H9 (cell line): ENCODE data around the gene DKK3. TPM values are rescaled to one million over a fixed set of nuclear protein-coding genes. Genes with fewer than 3 reads are reported as not detected.

Experiments used
- DNase-seq: peaks from one replicate; pipeline ENCODE4 v3.0.0-alpha.2; 2017
- H2AFZ ChIP-seq: one replicate; pipeline ENCODE4 v1.6.1; 2013; ENCODE audit warnings: mild to moderate bottlenecking, low read length, control low read depth, moderate library complexity
- H2AK5ac ChIP-seq: 2 replicates; pipeline ENCODE4 v1.6.1; 2013; ENCODE audit warnings: low read length, control low read depth, mixed read lengths; ENCODE audit not compliant: insufficient read length
- H2BK120ac ChIP-seq: one replicate; pipeline ENCODE4 v1.6.1; 2013; ENCODE audit warnings: low read depth, mild to moderate bottlenecking, low read length, control low read depth, inconsistent platforms; ENCODE audit not compliant: poor library complexity, severe bottlenecking
- H2BK12ac ChIP-seq: 2 replicates; pipeline ENCODE4 v1.6.1; 2013; ENCODE audit warnings: low read length, control low read depth, mixed read lengths, low read depth; ENCODE audit not compliant: insufficient read length
- H2BK15ac ChIP-seq: 2 replicates; pipeline ENCODE4 v1.6.1; 2013; ENCODE audit warnings: low read depth, low read length, control low read depth
- H2BK20ac ChIP-seq: one replicate; pipeline ENCODE4 v1.6.1; 2013; ENCODE audit warnings: low read depth, mild to moderate bottlenecking, low read length, control low read depth, inconsistent platforms; ENCODE audit not compliant: poor library complexity, severe bottlenecking
- H2BK5ac ChIP-seq: 2 replicates; pipeline ENCODE4 v1.6.1; 2013; ENCODE audit warnings: low read length, control low read depth, mixed read lengths; ENCODE audit not compliant: insufficient read length
- H3K14ac ChIP-seq: 2 replicates; pipeline ENCODE4 v1.6.1; 2013; ENCODE audit warnings: low read length, control low read depth; ENCODE audit not compliant: insufficient read depth
- H3K18ac ChIP-seq: 2 replicates; pipeline ENCODE4 v1.6.1; 2013; ENCODE audit warnings: low read depth, mild to moderate bottlenecking, mixed read lengths, low read length, control low read depth; ENCODE audit not compliant: insufficient read length
- H3K23ac ChIP-seq: 2 replicates; pipeline ENCODE4 v1.6.1; 2013; ENCODE audit warnings: low read length, control low read depth, mixed read lengths, low read depth; ENCODE audit not compliant: insufficient read length
- H3K23me2 ChIP-seq: 2 replicates; pipeline ENCODE4 v1.6.1; 2013; ENCODE audit warnings: low read depth, mild to moderate bottlenecking, mixed read lengths, low read length, control low read depth; ENCODE audit not compliant: insufficient read length, poor library complexity, severe bottlenecking
- H3K27ac ChIP-seq: 2 replicates; pipeline ENCODE4 v1.5.1; 2013; ENCODE audit warnings: low read length, control low read depth, mixed read lengths, low read depth; ENCODE audit not compliant: insufficient read length
- H3K27me3 ChIP-seq: 2 replicates; pipeline ENCODE4 v1.6.1; 2013; ENCODE audit warnings: low read length, control low read depth, inconsistent platforms; ENCODE audit not compliant: insufficient read depth
- H3K4ac ChIP-seq: 2 replicates; pipeline ENCODE4 v1.6.1; 2013; ENCODE audit warnings: low read depth, mild to moderate bottlenecking, control low read depth, inconsistent platforms, low read length, moderate library complexity
- H3K4me1 ChIP-seq: 2 replicates; pipeline ENCODE4 v1.6.1; 2013; ENCODE audit warnings: low read length, control low read depth, inconsistent platforms; ENCODE audit not compliant: insufficient read depth
- H3K4me2 ChIP-seq: 2 replicates; pipeline ENCODE4 v1.6.1; 2013; ENCODE audit warnings: low read length, control low read depth, mixed read lengths; ENCODE audit not compliant: insufficient read length, insufficient read depth
- H3K56ac ChIP-seq: 2 replicates; pipeline ENCODE4 v1.6.1; 2013; ENCODE audit warnings: low read depth, mild to moderate bottlenecking, mixed read lengths, low read length, control low read depth; ENCODE audit not compliant: insufficient read length
- H3K79me1 ChIP-seq: 2 replicates; pipeline ENCODE4 v1.6.1; 2013; ENCODE audit warnings: low read depth, mild to moderate bottlenecking, moderate library complexity, low read length, control low read depth, inconsistent platforms; ENCODE audit not compliant: insufficient read depth, poor library complexity, severe bottlenecking
- H3K79me2 ChIP-seq: 2 replicates; pipeline ENCODE4 v1.6.1; 2013; ENCODE audit warnings: low read length, control low read depth, inconsistent platforms; ENCODE audit not compliant: insufficient read depth
- H3K9ac ChIP-seq: 2 replicates; pipeline ENCODE4 v1.6.1; 2013; ENCODE audit warnings: low read length, control low read depth, mixed read lengths; ENCODE audit not compliant: insufficient read length; ENCODE audit errors: extremely low read depth
- H3K9me3 ChIP-seq: one replicate; pipeline ENCODE4 v1.6.1; 2013; ENCODE audit warnings: low read depth, low read length, inconsistent platforms; ENCODE audit not compliant: control insufficient read depth
- H3T11ph ChIP-seq: one replicate; pipeline ENCODE4 v1.6.1; 2013; ENCODE audit warnings: mild to moderate bottlenecking, low read length, control low read depth, inconsistent platforms
- H4K20me1 ChIP-seq: one replicate; pipeline ENCODE4 v1.6.1; 2013; ENCODE audit not compliant: control insufficient read depth, insufficient read length, insufficient read depth
- H4K5ac ChIP-seq: 2 replicates; pipeline ENCODE4 v1.6.1; 2013; ENCODE audit warnings: low read depth, mild to moderate bottlenecking, mixed read lengths, low read length, control low read depth; ENCODE audit not compliant: insufficient read length
- H4K8ac ChIP-seq: replicated peaks from 2 replicates; pipeline ENCODE4 v1.6.1; 2013; ENCODE audit warnings: low read length, control low read depth, mixed read lengths, low read depth; ENCODE audit not compliant: insufficient read length
- H4K91ac ChIP-seq: 2 replicates; pipeline ENCODE4 v1.6.1; 2013; ENCODE audit warnings: low read depth, mild to moderate bottlenecking, moderate library complexity, mixed read lengths, low read length, control low read depth; ENCODE audit not compliant: insufficient read length
- H3K27ac Mint-ChIP-seq, 3 experiments: 2 replicates in 2 of 3; 3 replicates in 1 of 3; pipeline ENCODE4 v1.8.0; 2020 to 2021; ENCODE audit warnings: mixed read lengths in 3 of 3, mild to moderate bottlenecking in 1 of 3, moderate library complexity in 1 of 3
- H3K27me3 Mint-ChIP-seq: 2 replicates; pipeline ENCODE4 v1.8.0; 2021; ENCODE audit warnings: low read depth, mild to moderate bottlenecking, moderate library complexity, mixed read lengths
- H3K36me3 Mint-ChIP-seq, 3 experiments: 2 replicates in 2 of 3; 3 replicates in 1 of 3; pipeline ENCODE4 v1.8.0; 2020 to 2021; ENCODE audit warnings: low read depth in 3 of 3, mixed read lengths in 3 of 3; ENCODE audit not compliant: insufficient read depth in 1 of 3
- H3K4me1 Mint-ChIP-seq, 2 experiments: 2 replicates each; pipeline ENCODE4 v1.8.0; 2020; ENCODE audit warnings: mixed read lengths in 2 of 2
- H3K4me3 Mint-ChIP-seq, 2 experiments: 2 replicates in 1 of 2; 3 replicates in 1 of 2; pipeline ENCODE4 v1.8.0; 2020 to 2021; ENCODE audit warnings: mild to moderate bottlenecking in 2 of 2, mixed read lengths in 2 of 2, moderate library complexity in 1 of 2
- H3K9me3 Mint-ChIP-seq, 2 experiments: 2 replicates in 1 of 2; 3 replicates in 1 of 2; pipeline ENCODE4 v1.8.0; 2020; ENCODE audit warnings: mild to moderate bottlenecking in 2 of 2, mixed read lengths in 2 of 2, moderate library complexity in 1 of 2
- WGBS: extraction: QIAGEN DNeasy Blood & Tissue Kit; methylation state at CpG from one replicate; pipeline ENCODE4 v1.1.7; 2013; ENCODE audit warnings: missing lambda C conversion rate, low lambda C conversion rate, mixed read lengths; ENCODE audit not compliant: insufficient read length; ENCODE audit errors: extremely low coverage; 5-methylcytosine and 5-hydroxymethylcytosine counted together
- total RNA-seq: library from RNA; stranded (reverse); gene quantifications from 2 replicates; pipeline ENCODE4 v1.2.1, GENCODE V29; 2021
- TF ChIP-seq, protein P1 (sequence below): fragments of 200-600 bp; sonication (generic); conservative IDR thresholded peaks from 3 replicates; pipeline ENCODE4 v1.8.0; 2021; ENCODE audit warnings: antibody characterized with exemption, mild to moderate bottlenecking

DKK3 gene
- total RNA-seq, 1 experiment from 2014 or later: 17.1 TPM

DNA sequence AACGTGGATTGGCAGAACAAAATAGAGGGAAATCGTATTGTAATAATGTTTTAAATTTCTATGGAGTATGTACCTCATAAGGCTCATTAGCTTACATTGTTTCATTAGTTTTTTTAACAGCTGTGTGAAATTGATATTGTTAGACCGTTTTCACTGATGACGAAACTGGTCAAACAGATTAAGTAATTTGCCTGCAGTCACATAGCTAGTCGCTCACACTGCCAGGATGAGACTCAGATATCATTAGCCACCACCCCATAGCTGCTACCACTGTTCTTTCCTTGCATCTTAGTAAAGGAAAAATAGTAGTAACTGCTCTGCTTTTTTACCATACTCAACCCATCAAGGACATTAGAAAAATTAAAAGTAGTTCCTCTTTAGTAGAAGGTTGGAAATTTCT is 64.0 kb downstream of the DKK3 start:
- Histone ChIP-seq H2BK12ac (no peak overlapping the region), H2BK15ac (no peak overlapping the region), H4K91ac (no peak overlapping the region), H2AFZ (no peak overlapping the region), H3K9ac (no peak overlapping the region), H3K4ac (no peak overlapping the region), H2AK5ac (no peak overlapping the region), H2BK5ac (no peak overlapping the region), H3K79me1 (no peaks in the 10 kb centered on the region), H3K56ac (no peak overlapping the region), H3K27me3 (no peaks in the 10 kb centered on the region), H3K27ac (no peak overlapping the region), H3K18ac (no peak overlapping the region), H3K9me3 (no peaks in the 10 kb centered on the region), H4K5ac (no peak overlapping the region), H3K23ac (no peak overlapping the region), H4K20me1 (no peaks in the 10 kb centered on the region), H2BK120ac (no peak overlapping the region), H2BK20ac (no peak overlapping the region), H3K4me1 (no peaks in the 10 kb centered on the region; the same call in 1 of the 2 replicates), H3T11ph (no peak overlapping the region), H3K4me2 (no peak overlapping the region), H4K8ac (no peak overlapping the region), H3K23me2 (no peaks in the 10 kb centered on the region), H3K79me2 (no peaks in the 10 kb centered on the region), H3K14ac (no peak overlapping the region)
- no peaks in the 10 kb centered on the region for H3K27me3 Mint-ChIP-seq
- DNase-seq: no peak
- H3K9me3 Mint-ChIP-seq: no peaks in the 10 kb centered on the region
- H3K36me3 Mint-ChIP-seq: peaks cover 2 to 18% (median 11%) of the 10 kb centered on the region in 3 experiments; a peak in 6 of 7 replicates
- TF ChIP-seq, protein P1, sequence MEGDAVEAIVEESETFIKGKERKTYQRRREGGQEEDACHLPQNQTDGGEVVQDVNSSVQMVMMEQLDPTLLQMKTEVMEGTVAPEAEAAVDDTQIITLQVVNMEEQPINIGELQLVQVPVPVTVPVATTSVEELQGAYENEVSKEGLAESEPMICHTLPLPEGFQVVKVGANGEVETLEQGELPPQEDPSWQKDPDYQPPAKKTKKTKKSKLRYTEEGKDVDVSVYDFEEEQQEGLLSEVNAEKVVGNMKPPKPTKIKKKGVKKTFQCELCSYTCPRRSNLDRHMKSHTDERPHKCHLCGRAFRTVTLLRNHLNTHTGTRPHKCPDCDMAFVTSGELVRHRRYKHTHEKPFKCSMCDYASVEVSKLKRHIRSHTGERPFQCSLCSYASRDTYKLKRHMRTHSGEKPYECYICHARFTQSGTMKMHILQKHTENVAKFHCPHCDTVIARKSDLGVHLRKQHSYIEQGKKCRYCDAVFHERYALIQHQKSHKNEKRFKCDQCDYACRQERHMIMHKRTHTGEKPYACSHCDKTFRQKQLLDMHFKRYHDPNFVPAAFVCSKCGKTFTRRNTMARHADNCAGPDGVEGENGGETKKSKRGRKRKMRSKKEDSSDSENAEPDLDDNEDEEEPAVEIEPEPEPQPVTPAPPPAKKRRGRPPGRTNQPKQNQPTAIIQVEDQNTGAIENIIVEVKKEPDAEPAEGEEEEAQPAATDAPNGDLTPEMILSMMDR: no peak
- H3K4me3 Mint-ChIP-seq: no peak overlapping the region
- peaks cover 6 to 9% of the 10 kb centered on the region in 2 experiments for H3K4me1 Mint-ChIP-seq
- no CpG with 5 or more reads among the region's 5 CpGs for WGBS
- H3K27ac Mint-ChIP-seq: no peak overlapping the region
